GM20000 (cell line): Measurements from ENCODE around the gene AP5S1.

ENCODE experiments used
- DNase-seq: peaks from one replicate; pipeline ENCODE4 v3.0.0; 2012; ENCODE audit warnings: low spot score
- TF ChIP-seq, protein P1 (sequence below): IDR thresholded peaks from 2 replicates; pipeline ENCODE4 v1.5.1; 2012; ENCODE audit warnings: mild to moderate bottlenecking, control low read depth; ENCODE audit errors: extremely low read depth, missing control alignments

AP5S1 gene

DNA sequence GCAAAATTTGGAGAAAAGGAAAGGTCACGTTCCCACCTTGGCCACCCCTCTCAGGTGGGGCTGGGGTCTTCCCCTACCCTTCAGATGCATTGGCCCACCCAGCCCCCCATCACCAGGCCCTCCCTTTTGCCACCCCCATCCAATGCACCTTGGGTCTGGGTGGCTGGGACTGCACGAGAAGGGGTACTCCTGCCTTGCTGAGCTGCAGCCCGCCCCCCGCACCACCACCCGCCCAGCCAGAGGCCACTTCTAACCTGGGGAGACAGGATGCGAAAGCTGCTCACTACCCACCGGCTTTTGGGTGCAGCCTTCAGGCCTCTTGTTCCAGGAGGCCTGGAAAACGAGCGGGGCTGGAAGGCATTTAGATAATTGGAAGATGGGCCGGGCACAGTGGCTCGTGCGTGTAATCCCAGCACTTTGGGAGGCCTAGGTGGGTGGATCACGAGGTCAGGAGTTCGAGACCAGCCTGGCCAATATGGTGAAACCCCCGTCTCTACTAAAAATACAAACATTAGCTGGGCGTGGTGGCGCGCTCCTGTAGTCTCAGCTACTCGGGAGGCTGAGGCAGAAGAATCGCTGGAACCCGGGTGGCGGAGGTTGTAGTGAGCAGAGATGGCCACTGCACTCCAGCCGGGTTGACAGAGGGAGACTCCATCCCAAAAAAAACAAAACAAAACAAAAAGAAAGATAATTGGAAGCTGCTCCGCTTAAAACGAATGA lies 25.5 kb upstream of the AP5S1 start:
- TF ChIP-seq, protein P1, sequence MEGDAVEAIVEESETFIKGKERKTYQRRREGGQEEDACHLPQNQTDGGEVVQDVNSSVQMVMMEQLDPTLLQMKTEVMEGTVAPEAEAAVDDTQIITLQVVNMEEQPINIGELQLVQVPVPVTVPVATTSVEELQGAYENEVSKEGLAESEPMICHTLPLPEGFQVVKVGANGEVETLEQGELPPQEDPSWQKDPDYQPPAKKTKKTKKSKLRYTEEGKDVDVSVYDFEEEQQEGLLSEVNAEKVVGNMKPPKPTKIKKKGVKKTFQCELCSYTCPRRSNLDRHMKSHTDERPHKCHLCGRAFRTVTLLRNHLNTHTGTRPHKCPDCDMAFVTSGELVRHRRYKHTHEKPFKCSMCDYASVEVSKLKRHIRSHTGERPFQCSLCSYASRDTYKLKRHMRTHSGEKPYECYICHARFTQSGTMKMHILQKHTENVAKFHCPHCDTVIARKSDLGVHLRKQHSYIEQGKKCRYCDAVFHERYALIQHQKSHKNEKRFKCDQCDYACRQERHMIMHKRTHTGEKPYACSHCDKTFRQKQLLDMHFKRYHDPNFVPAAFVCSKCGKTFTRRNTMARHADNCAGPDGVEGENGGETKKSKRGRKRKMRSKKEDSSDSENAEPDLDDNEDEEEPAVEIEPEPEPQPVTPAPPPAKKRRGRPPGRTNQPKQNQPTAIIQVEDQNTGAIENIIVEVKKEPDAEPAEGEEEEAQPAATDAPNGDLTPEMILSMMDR = no peak
- DNase-seq = no peak

DNA sequence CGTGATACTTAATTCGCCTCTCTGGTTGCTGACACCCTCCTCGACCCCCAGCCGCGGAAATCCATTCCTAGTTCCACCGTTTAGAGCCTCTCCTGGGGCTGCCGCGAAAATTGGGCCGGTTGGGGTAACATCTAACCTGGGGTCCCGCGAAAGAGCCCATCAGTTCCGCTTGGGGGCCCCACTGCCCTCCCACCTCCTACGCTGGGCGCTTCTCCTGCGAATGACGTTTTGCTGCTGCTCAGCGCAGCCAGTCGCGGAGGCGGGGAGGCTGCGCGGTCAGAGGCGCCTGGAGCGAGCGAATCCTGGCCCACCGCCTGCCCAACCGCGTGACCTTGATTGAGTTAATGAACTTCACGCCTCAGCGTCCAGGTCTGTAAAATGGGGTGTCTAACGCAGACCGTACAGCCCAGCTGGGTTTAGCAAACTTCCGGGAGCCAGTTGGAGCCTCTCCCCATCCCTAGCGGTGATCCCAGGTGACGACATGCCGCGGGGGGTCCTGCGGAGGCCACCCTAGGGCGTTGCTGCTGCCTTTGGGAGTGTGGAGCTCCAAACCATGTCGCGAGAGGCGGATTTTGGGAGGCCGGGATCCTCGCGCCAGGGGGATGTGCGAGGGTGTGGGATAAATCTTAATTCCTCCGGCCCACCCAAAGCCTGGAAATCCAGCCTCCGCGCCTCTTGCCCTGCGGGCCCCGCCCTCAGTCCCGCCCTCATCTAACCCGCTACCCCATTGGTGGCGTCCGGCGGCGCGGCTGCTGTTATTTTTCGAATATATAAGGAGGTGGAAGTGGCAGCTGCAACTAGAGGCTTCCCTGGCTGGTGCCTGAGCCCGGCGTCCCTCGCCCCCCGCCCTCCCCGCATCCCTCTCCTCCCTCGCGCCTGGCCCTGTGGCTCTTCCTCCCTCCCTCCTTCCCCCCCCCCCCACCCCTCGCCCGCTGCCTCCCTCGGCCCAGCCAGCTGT lies 24.6 kb upstream of the AP5S1 start, which contains the start of gene CDC25B:
Gene CDC25B, plus strand, starts transcription at position 800 of the 958 bp plus-strand sequence. CDS start 222 bp downstream, outside the sequence.
- peak; percentile 93 for DNase-seq
- TF ChIP-seq, protein P1 = peak; percentile 7

- no peak for DNase-seq
- TF ChIP-seq, protein P1 = no peak
Measured at GRCh38 chr20:3796477-3797225, 23.7 kb upstream of the AP5S1 start.

GRCh38 chr20:3797226-3797545 lies 23.2 kb upstream of the AP5S1 start:
- DNase-seq = no peak
- TF ChIP-seq, protein P1 = no peak

GRCh38 chr20:3797592-3798372 lies 22.6 kb upstream of the AP5S1 start:
- peak; percentile 73 for DNase-seq
- TF ChIP-seq, protein P1 = no peak

GRCh38 chr20:3798373-3798768 lies 22.0 kb upstream of the AP5S1 start:
- no peak for DNase-seq
- TF ChIP-seq, protein P1 = no peak
